ENCODE measurements around the gene UGT1A7.

DNA sequence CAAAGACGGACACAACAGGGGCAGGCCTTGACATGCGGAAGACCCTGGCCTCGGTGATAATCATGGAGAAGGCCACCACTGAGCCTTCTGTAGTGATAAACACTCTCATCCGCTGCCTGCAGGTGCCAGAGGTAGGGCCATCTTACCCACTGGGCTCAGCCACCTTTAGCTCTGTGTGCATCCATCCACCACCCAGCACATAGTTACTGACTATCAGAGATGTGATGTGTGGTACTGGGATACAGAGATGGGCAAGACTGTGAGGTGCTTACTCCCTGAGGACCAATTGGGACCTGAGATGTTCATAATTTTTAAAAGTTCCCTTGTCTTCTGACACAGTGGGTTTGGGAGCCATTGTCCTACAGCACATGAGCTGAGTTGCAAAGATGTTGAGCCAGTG lies 98.0 kb downstream of the UGT1A7 start:
- TF ChIP-seq, protein P1, sequence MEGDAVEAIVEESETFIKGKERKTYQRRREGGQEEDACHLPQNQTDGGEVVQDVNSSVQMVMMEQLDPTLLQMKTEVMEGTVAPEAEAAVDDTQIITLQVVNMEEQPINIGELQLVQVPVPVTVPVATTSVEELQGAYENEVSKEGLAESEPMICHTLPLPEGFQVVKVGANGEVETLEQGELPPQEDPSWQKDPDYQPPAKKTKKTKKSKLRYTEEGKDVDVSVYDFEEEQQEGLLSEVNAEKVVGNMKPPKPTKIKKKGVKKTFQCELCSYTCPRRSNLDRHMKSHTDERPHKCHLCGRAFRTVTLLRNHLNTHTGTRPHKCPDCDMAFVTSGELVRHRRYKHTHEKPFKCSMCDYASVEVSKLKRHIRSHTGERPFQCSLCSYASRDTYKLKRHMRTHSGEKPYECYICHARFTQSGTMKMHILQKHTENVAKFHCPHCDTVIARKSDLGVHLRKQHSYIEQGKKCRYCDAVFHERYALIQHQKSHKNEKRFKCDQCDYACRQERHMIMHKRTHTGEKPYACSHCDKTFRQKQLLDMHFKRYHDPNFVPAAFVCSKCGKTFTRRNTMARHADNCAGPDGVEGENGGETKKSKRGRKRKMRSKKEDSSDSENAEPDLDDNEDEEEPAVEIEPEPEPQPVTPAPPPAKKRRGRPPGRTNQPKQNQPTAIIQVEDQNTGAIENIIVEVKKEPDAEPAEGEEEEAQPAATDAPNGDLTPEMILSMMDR (IDR thresholded peaks at IDR 0.05) = no peak
- TF ChIP-seq POLR2AphosphoS5 (IDR thresholded peaks at IDR 0.05) = no peak
- TF ChIP-seq POLR2A (IDR thresholded peaks at IDR 0.05) = no peak

All from prostate gland (tissue), 2 donors.